HuH-7 (cell line): ENCODE measurements around the gene LIN37.
"Not testable (repeated sequence)": the region's sequence is repeated elsewhere in the genome, so short reads cannot be mapped to it uniquely, and the experiment has no call there.

Experiments used
- DNase-seq: peaks from one replicate; pipeline ENCODE4 v3.0.0; 2011; ENCODE audit warnings: low spot score

Gene LIN37

GRCh38 chr19:35789978-35790944 is 41.9 kb downstream of the LIN37 start:
- DNase-seq, result no peak

- peak; percentile 80 for DNase-seq
These were observed 42.8 kb downstream of the LIN37 start for GRCh38 chr19:35790981-35791813.

GRCh38 chr19:35791814-35792279 is 43.5 kb downstream of the LIN37 start:
- DNase-seq, result no peak

- no peak for DNase-seq
These were observed 43.9 kb downstream of the LIN37 start for GRCh38 chr19:35792312-35792711.

- DNase-seq, result no peak
These were observed 44.5 kb downstream of the LIN37 start for GRCh38 chr19:35792888-35793287.

GRCh38 chr19:35793381-35794165 is 45.2 kb downstream of the LIN37 start:
- DNase-seq, result no peak

- DNase-seq, result not testable (repeated sequence)
These were observed 47.2 kb downstream of the LIN37 start for GRCh38 chr19:35795564-35795963.

- no peak for DNase-seq
These were observed 48.5 kb downstream of the LIN37 start for GRCh38 chr19:35796645-35797542.

- DNase-seq, result no peak
These were observed 49.3 kb downstream of the LIN37 start for GRCh38 chr19:35797663-35798062.

GRCh38 chr19:35801828-35802227 is 53.5 kb downstream of the LIN37 start:
- DNase-seq, result no peak
